Measurements from ENCODE around the gene CLOCK.
A peak's percentile ranks its signal among the peaks of the same experiment; 100 is the strongest.

The CLOCK gene

DNA sequence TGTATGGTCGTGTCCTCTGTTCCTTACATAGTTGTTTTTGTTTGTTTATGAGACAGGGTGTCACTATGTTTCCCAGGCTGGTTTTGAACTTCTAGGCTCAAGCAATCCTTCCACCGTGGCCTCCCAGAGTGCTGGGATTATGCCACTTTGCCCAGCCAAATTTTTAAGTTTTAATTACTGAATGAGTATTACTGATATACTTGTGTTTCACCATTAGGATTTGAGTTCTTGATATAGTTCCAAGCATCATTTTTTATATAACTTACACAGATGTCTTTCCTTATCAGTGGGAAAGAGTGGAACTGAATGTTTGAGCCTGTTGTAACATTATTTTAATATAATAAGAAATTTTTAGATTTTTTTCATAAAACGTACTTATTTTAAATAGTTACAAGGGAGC is 130.5 kb downstream of the CLOCK start:
- DNase-seq (ENCODE audit: low spot score) = no peak

GRCh38 chr4:55411621-55412020 is 135.1 kb downstream of the CLOCK start:
- no peak for DNase-seq (ENCODE audit: low spot score)

GRCh38 chr4:55410431-55410830 is 136.3 kb downstream of the CLOCK start:
- no peak for DNase-seq (ENCODE audit: low spot score)

DNA sequence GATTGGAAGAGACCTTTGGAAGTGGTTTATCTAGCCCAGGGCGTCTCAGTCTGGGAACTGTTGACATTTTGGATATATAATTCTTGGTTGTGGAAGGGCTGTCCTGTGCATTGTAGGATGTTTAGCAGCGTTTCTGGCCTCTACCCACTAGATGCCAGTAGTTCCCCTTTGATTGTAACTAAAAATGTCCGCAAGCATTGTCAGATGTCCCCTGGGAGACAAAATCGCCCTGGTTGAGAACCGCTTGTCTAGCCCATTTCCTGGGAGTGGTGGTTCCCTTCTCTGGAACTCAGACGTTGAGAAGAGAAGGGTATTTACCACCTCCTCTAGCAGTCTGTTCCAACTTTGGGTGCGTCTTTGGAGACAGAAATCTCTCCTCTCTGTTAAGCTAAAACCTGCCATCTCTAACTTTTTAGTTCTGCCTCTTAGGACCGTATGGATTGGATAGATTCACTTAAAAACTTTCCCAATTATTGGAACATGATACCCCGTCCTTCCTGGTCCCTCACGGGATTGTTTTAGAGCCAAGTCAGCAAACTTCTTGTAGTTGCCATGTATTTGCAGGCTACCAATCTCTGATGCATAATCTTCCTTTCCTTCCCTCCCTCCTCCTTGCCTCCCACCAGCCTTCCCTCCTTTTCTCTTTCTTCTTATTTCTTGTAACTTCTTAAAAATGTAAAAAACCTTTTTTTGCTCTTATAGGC is 137.1 kb downstream of the CLOCK start:
- peak; percentile 12 for DNase-seq (ENCODE audit: low spot score)

DNA sequence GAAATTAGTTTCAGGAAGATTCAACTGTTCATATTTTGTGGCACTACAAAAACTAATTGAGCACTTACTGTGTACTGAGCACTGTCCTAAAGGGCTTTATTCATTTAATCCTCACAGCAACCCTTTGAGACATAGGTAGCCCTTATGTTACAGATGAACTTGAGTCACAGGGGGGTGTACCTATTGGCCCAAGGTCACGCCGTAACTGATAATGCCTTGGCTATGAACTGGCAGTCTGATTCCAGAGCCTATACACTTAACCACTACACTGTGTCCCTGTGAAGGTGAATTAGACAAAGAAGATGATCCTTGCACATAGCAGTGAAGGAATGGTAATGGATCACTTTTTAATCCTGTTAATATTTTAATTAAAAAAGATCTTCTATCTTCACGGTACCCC is 138.9 kb downstream of the CLOCK start:
- DNase-seq (ENCODE audit: low spot score) = no peak

DNA sequence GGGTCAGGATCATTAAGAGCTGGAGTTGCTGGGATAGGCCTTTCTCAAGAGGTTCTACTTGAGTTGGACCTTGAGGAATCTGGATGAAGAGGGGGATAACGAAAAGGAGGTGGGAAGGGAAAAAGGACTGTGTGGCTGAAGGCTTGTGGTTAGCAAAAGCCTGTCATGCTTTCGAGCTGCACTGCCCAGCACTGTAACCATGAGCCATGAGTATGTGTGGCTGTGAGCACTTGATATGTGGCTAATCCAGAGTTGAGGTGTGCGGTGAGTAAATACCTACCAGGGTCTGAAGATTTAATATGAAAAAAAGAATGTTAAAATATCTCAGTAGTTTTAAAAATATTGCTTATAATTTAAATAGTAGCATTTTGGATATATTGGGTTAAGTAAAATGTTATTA is 139.6 kb downstream of the CLOCK start:
- DNase-seq (ENCODE audit: low spot score) = no peak

- no peak for DNase-seq (ENCODE audit: low spot score)
Measured at GRCh38 chr4:55406545-55406944, 140.2 kb downstream of the CLOCK start.

- no peak for DNase-seq (ENCODE audit: low spot score)
Measured at GRCh38 chr4:55405073-55405472, 141.6 kb downstream of the CLOCK start.

GRCh38 chr4:55399581-55399980 is 147.1 kb downstream of the CLOCK start:
- no peak for DNase-seq (ENCODE audit: low spot score)

- no peak for DNase-seq (ENCODE audit: low spot score)
Measured at GRCh38 chr4:55398966-55399365, 147.7 kb downstream of the CLOCK start.

DNA sequence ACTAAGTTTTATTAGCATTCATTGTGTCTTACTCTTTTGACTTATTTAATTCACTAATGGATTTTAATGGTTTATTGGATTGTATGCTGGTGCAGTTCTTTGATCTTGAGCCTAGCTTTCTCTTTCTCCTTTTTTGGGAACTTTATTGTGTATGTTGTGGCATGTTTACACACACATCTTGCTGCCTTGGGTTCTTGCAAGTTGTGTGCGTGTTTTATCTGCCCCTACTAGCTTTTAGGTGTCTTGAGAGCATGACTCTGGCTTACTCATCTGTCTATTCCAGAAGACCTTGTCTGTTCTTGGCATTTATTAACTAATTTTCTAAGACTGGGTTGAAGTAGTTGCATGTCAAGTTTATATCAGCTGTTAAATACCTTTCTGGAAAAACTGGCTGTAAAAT is 148.2 kb downstream of the CLOCK start:
- DNase-seq (ENCODE audit: low spot score) = peak; percentile 10

DNA sequence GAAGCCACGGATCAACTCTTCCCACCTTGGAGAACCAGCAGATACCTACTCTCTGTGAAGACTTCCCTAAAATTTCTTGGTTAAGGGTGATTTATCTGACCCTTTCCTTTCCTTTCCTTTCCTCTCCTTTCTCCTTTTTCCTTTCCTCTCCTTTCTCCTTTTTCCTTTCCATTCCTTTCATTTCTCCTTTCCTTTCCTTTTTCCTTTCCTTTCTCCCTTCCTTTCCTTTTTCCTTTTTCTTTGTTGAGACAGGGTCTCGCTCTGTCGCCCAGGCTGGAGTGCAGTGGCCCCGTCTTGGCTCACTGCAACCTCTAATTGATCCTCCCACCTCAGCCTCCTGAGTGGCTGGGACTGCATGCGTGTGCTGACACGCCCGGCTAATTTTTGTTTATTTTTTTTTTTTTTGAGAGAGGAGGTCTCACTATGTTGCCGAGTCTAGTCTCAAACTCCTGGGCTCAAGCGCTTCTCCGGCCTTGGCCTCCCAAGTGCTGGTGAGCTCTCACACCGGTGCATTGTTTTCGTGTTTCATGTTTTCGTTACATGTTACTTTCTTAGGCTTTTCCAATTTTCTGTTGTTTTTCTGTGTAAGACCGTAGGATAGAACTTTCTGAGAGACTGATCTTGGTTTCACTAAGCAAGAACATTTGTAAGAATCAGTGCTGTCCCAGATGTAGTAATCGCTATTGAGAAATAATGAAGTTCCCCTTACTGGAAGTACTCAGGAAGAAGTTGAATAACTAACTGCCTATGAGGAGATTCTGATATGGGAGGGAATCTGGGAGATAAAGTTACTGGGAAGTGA is 149.0 kb downstream of the CLOCK start:
- peak; percentile 44 for DNase-seq (ENCODE audit: low spot score)

GRCh38 chr4:55397126-55397436 is 149.6 kb downstream of the CLOCK start:
- peak; percentile 23 for DNase-seq (ENCODE audit: low spot score)

- peak; percentile 59 for DNase-seq (ENCODE audit: low spot score)
Measured at GRCh38 chr4:55396308-55397125, 150.2 kb downstream of the CLOCK start.

- peak; percentile 96 for DNase-seq (ENCODE audit: low spot score)
Measured at GRCh38 chr4:55395529-55396307, 151.0 kb downstream of the CLOCK start, which contains the start of gene TMEM165. TSS of gene TMEM165 (plus strand) at chr4:55395957. CDS start at chr4:55396190, 233 bp downstream.

DNA sequence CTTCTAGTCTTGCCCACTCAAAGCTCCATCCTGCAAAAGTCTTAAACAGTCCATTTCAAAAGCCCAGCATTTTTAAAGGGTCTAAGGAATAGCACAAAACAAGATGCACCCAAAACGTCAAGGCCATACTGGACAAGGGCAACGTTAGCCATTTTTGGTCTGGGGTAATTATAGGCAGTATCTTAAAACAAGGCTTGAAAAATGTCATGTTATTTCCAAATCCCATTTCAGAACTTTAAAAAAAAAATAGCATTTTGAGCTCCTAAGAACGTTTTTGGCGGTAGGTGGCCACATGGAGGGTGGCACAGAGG is 151.5 kb downstream of the CLOCK start:
- DNase-seq (ENCODE audit: low spot score) = no peak

DNA sequence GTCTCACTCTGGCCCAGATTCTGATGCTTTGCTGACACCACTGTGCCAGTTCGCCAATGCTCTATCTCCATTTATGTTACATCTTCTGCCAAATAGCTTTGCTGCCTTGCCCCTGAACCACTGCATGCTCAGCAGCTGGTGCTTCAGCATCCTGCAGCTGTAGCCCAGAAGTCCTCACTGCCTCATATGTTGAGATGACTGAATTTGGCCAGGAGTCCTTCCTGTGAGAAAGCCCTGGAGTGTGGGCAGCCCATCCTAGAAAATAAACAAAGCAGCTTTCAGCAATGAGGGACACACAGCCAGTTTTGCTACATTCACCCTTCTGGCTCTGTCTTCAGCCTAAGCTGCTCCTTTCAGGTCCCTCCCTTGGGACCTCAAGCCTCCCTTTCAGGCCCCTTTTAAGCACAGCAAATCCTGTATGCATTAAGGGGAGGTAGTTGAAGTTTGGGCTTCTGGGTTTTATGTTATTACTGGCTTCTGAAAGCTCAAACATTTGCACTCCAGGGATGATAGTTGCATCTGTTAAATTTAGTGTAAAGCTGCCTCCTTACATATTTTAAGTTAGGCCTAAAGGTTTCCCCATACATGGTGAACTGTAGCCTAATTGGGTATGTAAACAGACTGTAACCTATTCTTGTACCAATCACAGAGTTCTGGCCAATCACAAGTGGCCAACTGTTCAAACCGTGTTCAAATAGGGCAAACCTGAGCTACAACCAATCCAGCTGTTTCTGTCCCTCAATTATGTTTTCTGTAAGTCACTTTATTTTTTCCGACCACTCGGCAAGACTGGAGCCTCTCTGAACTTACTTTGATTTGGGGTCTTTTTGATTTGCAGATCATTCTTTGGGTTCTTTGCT is 153.0 kb downstream of the CLOCK start:
- DNase-seq (ENCODE audit: low spot score) = peak; percentile 37

- no peak for DNase-seq (ENCODE audit: low spot score)
Measured at GRCh38 chr4:55386840-55387239, 159.9 kb downstream of the CLOCK start.

DNA sequence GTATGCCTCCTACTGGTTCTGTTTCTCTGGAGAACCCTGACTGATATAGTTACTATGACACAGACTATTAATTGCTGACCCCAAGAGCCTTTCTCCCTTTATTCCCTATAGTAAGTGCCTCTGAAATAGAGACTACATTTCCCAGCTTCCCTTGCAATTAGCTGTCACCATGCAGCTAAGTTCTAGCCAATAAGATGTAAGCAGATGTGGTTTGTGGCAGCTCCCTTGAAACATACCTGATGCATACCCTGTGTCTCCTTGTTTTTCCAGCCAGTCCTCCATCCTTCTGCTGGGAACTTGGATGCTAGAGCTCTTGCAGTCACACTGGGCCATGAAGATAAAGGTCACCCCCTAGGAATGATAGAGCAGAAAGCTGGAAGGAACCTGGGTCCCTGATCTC is 160.6 kb downstream of the CLOCK start:
- DNase-seq (ENCODE audit: low spot score) = peak; percentile 12

DNA sequence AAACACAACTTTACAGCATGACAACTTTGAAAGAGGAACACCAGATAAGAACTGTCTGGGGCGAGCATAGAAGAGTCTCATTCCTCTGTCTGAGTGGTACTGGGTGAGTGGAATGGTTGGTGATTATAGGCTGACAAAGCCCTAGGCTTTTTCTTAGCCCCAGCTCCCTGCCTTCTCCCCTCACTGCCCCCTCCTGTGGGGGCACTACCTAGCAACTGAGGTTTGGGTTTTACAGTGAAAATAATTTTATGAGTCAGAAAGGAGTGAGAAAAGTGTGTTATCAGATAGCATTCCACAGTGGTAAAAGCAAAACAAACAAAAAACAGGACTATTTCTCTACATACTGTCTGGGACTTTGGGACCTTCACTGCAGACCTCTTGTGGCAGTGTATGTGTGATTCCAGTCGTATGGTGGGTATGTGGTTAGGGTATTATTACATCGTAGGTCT is 161.5 kb downstream of the CLOCK start:
- no peak for DNase-seq (ENCODE audit: low spot score)

DNA sequence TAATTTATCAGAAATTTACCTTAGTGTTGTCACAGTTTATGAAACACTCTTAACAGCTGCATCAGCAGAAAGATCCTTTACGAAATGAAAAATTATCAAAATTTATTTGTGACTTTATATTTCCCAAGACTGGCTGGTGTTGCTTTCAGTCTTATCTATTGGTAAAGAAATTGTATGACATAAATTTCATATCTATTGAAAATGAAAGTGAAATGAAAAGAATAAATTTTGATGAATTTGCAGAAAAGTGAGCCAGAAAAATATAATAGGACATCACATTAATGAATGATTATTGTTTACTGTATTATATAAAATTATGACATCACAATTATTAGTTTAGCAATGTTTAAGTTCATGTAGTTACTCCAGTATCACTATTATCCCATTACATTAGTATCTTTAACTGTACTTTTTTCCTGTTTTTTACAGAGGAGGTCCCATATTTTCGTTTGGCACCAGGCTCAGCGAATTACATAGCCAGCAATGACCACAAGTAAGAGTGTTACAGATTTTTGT is 164.2 kb downstream of the CLOCK start:
- no peak for DNase-seq (ENCODE audit: low spot score)
